Stimulated activated memory B cell treated with anti-CD40 and anti-IgM and Interleukin-4, amounts not matched to agents 10 μg/mL and 1 μg/mL and 100 μg/mL, for 72 hours (primary cell): ENCODE data around the gene PTPRH.

Source experiments
- ATAC-seq: fragments of 150-1000 bp; cut with Tn5 transposase; 2 replicates; pipeline ENCODE4 v1.10.0; 2021
- H3K27ac Mint-ChIP-seq: one replicate; pipeline ENCODE4 v1.8.0; 2022; ENCODE audit warnings: mild to moderate bottlenecking, mixed read lengths
- H3K27me3 Mint-ChIP-seq: one replicate; pipeline ENCODE4 v1.8.0; 2022; ENCODE audit warnings: mixed read lengths
- H3K36me3 Mint-ChIP-seq: one replicate; pipeline ENCODE4 v1.8.0; 2022; ENCODE audit warnings: mixed read lengths
- H3K4me1 Mint-ChIP-seq: one replicate; pipeline ENCODE4 v1.8.0; 2022; ENCODE audit warnings: mixed read lengths
- H3K4me3 Mint-ChIP-seq: one replicate; pipeline ENCODE4 v1.8.0; 2022; ENCODE audit warnings: mild to moderate bottlenecking, moderate library complexity, mixed read lengths
- H3K9me3 Mint-ChIP-seq: one replicate; pipeline ENCODE4 v1.8.0; 2022; ENCODE audit warnings: mixed read lengths

PTPRH gene

DNA sequence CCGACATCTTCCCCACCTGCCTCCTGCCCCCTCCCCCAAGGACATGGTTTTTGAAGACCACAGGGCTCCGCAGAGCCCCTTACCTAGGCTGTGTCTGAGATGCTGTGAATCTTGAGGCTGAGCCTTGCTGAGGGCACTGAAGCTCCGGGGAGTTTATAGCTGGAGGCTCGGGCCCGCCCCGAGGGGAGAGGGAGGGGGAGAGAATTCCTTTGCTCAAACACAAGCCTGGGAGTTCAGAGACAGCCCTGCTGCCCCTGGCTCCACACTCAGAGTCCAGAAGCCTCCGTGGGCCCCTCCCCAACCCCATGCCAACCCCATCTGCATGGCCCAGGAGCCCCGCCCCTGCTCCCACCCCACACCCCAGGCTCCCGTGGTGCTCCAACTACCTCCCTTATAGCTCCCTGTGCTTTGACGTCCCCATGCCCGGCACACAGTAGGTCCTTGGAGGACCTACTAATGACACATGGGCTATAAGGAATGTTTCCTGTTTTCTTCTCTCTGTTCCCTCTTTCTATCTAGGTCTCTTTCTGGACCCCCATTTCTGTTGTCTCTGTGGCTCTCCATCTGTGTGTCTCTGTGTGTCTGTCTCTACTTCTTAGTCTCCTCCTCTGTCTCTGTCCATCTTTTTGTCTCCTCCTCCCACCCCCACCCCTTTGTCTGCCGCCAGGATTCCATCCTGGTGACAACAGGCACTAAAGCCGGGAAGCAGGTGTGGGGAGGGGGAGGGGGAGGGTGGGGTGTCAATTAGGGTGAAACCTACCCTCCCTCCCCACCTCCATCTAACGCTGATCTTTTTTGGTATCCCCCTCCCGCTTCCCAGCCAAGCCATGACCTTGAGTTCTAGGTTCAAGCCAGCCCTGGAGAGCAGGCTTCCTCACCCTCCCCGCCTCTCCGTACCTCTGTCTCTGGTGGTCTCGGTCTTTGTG, 60.0 kb downstream of the PTPRH start, which contains the start of gene TNNT1:
TSS of gene TNNT1 (minus strand) at position 129 of the 926 bp plus-strand sequence. CDS start 2,049 bp downstream, outside the sequence.
- H3K27me3 Mint-ChIP-seq = peaks cover 59% of the 10 kb centered on the region
- peaks cover 33% of the 10 kb centered on the region for H3K4me1 Mint-ChIP-seq
- H3K36me3 Mint-ChIP-seq = no peaks in the 10 kb centered on the region
- peaks cover 7% of the 10 kb centered on the region for H3K9me3 Mint-ChIP-seq
- no peak for ATAC-seq
- H3K4me3 Mint-ChIP-seq = no peak within 1 kb of the TSS
- no peak within 1 kb of the TSS for H3K27ac Mint-ChIP-seq

DNA sequence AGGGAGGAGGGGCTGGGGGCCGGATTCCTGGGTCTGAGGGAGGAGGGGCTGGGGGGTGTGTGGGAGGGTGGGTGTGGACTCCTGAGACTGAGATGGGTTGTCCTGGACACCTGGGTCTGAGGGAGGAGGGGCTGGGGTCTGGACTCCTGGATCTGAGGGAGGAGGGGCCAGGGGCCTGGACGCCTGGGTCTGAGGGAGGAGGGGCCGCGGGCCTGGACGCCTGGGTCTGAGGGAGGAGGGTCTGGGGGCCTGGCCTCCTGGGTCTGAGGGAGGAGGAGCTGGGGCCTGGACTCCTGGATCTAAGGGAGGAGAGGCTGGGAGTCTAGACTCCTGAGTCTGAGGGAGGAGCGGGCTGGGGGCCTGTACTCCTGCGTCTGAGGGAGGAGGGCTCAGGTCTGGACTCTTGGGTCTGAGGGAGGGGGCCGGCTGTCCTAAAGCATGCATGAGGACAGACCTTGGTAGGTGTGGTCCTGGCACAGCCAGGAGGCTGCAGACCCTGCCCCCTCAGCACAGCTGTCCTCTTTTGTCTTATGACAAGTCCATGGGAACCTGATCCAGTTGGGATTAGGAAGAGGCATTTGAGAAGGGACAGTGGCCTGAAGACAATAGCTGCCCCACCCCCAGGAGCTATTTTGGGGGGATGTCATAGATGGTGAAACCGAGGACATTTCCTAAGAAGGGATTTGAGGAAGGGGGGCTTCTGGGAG, 61.6 kb downstream of the PTPRH start:
- H3K27me3 Mint-ChIP-seq = peaks cover 72% of the 10 kb centered on the region
- no peak overlapping the region for H3K4me3 Mint-ChIP-seq
- no peak for ATAC-seq
- peaks cover 7% of the 10 kb centered on the region for H3K9me3 Mint-ChIP-seq
- no peaks in the 10 kb centered on the region for H3K36me3 Mint-ChIP-seq
- peaks cover 26% of the 10 kb centered on the region for H3K4me1 Mint-ChIP-seq
- no peak overlapping the region for H3K27ac Mint-ChIP-seq

GRCh38 chr19:55146705-55147273, 62.5 kb downstream of the PTPRH start:
- peaks cover 19% of the 10 kb centered on the region for H3K4me1 Mint-ChIP-seq
- no peak overlapping the region for H3K27ac Mint-ChIP-seq
- H3K36me3 Mint-ChIP-seq = no peaks in the 10 kb centered on the region
- peaks cover 76% of the 10 kb centered on the region for H3K27me3 Mint-ChIP-seq
- peaks cover under 1% of the 10 kb centered on the region for H3K9me3 Mint-ChIP-seq
- no peak overlapping the region for H3K4me3 Mint-ChIP-seq
- peak; percentile 47 for ATAC-seq

GRCh38 chr19:55146078-55146704, 63.1 kb downstream of the PTPRH start:
- no peaks in the 10 kb centered on the region for H3K9me3 Mint-ChIP-seq
- peaks cover 21% of the 10 kb centered on the region for H3K4me1 Mint-ChIP-seq
- ATAC-seq = no peak
- H3K27me3 Mint-ChIP-seq = peaks cover 82% of the 10 kb centered on the region
- H3K27ac Mint-ChIP-seq = no peak overlapping the region
- H3K4me3 Mint-ChIP-seq = no peak overlapping the region
- no peaks in the 10 kb centered on the region for H3K36me3 Mint-ChIP-seq

GRCh38 chr19:55145232-55145631, 64.1 kb downstream of the PTPRH start:
- Mint-ChIP-seq H3K27ac (no peak overlapping the region), H3K36me3 (no peaks in the 10 kb centered on the region), H3K9me3 (no peaks in the 10 kb centered on the region), H3K4me3 (no peak overlapping the region), H3K27me3 (peaks cover 85% of the 10 kb centered on the region), H3K4me1 (peaks cover 25% of the 10 kb centered on the region)
- ATAC-seq = no peak

DNA sequence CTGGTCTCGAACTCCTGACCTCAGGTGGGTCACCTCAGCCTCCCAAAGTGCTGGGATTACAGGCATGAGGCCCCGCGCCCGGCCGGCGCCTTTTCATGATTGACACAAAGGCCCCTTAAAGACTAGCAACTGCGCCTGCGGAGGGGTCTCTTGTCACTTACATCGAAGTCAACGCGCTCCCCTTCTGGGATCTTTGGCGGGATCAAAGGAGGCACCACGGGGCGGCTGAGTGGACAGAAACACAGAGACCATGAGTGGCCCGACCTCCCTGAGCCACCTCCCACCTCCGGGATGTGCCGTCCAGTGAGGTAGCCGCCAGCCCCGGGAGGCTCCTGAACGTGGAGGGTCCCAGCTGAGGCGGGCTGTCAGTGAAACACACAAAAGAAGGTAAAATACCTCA, 67.6 kb downstream of the PTPRH start:
- no peak for ATAC-seq
- peaks cover 25% of the 10 kb centered on the region for H3K4me1 Mint-ChIP-seq
- H3K27me3 Mint-ChIP-seq = peaks cover 85% of the 10 kb centered on the region
- no peak overlapping the region for H3K27ac Mint-ChIP-seq
- H3K36me3 Mint-ChIP-seq = no peaks in the 10 kb centered on the region
- H3K4me3 Mint-ChIP-seq = no peak overlapping the region
- no peaks in the 10 kb centered on the region for H3K9me3 Mint-ChIP-seq

GRCh38 chr19:55137915-55138314, 71.4 kb downstream of the PTPRH start:
- H3K27ac Mint-ChIP-seq = no peak overlapping the region
- no peaks in the 10 kb centered on the region for H3K36me3 Mint-ChIP-seq
- no peaks in the 10 kb centered on the region for H3K9me3 Mint-ChIP-seq
- H3K4me1 Mint-ChIP-seq = peaks cover 19% of the 10 kb centered on the region
- peaks cover 86% of the 10 kb centered on the region for H3K27me3 Mint-ChIP-seq
- ATAC-seq = no peak
- no peak overlapping the region for H3K4me3 Mint-ChIP-seq

GRCh38 chr19:55136399-55137102, 72.8 kb downstream of the PTPRH start:
- Mint-ChIP-seq H3K4me1 (peaks cover 23% of the 10 kb centered on the region), H3K9me3 (no peaks in the 10 kb centered on the region), H3K36me3 (no peaks in the 10 kb centered on the region), H3K27ac (no peak overlapping the region), H3K27me3 (peaks cover 82% of the 10 kb centered on the region), H3K4me3 (no peak overlapping the region)
- no peak for ATAC-seq

DNA sequence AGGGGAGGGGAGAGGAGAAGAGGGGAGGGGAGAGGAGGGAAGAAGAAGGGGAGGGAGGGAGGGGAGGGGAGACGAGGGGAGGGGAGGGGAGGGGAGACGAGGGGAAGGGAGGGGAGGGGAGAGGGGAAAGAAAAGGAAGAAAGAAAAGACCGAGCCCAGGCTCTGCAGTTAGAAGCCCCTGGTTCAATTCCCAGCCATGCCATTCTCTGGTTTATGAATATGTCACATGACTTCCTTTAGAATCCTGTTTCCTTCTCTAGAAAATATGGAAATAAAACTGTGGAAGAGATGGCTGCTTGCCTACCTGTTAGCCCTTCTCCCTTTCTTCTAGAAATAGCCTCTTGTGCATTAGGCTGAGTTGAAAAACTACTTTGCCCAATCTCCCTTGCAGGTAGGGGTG, 74.6 kb downstream of the PTPRH start:
- H3K27ac Mint-ChIP-seq = no peak overlapping the region
- no peaks in the 10 kb centered on the region for H3K9me3 Mint-ChIP-seq
- no peaks in the 10 kb centered on the region for H3K36me3 Mint-ChIP-seq
- H3K4me1 Mint-ChIP-seq = peaks cover 16% of the 10 kb centered on the region
- H3K4me3 Mint-ChIP-seq = no peak overlapping the region
- peaks cover 70% of the 10 kb centered on the region for H3K27me3 Mint-ChIP-seq
- ATAC-seq = no peak

DNA sequence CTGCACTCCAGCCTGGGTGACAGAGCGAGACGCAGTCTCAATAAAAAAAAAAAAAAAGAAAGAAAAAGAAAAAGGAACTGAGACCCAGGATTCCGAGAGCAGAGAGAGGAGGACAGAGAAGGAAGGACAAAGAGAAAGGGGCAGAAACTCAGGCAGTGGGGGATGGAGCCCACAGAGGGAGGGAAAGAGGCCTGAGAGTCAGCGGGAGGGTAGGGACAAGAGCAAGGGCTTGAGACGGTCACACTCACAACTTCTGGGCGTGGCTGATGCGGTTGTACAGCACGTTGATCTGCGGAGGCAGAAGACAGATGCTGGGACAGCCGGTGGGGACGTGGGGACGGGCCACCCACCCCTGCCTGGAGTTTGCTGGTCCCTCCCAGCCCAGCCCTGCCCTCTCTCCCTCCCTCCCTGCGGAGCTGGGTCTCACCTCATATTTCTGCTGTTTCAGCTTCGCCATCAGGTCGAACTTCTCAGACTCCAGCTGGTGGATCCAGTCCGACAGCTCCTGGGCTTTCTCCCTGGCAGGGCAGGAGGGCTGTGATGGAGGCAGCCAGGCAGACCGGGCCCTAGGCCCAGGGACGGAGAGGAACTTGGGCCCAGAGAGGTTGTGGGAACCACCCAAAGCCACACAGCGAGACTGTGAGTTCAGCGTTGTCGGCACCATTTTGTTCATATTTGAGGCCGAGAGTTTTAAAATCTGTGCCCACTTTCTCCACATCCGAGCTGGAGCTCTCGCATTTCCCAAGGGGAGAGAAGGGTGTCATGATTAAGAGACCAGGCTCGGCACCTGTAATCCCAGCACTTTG, 75.5 kb downstream of the PTPRH start:
- Mint-ChIP-seq H3K27ac (no peak overlapping the region), H3K27me3 (peaks cover 69% of the 10 kb centered on the region), H3K4me1 (peaks cover 16% of the 10 kb centered on the region), H3K4me3 (peak overlapping the region; percentile 35), H3K36me3 (no peaks in the 10 kb centered on the region), H3K9me3 (no peaks in the 10 kb centered on the region)
- peak; percentile 74 for ATAC-seq

GRCh38 chr19:55132453-55133129, 76.7 kb downstream of the PTPRH start:
- no peak overlapping the region for H3K27ac Mint-ChIP-seq
- no peak for ATAC-seq
- H3K36me3 Mint-ChIP-seq = no peaks in the 10 kb centered on the region
- no peaks in the 10 kb centered on the region for H3K9me3 Mint-ChIP-seq
- peaks cover 69% of the 10 kb centered on the region for H3K27me3 Mint-ChIP-seq
- H3K4me3 Mint-ChIP-seq = no peak overlapping the region
- H3K4me1 Mint-ChIP-seq = peaks cover 16% of the 10 kb centered on the region

DNA sequence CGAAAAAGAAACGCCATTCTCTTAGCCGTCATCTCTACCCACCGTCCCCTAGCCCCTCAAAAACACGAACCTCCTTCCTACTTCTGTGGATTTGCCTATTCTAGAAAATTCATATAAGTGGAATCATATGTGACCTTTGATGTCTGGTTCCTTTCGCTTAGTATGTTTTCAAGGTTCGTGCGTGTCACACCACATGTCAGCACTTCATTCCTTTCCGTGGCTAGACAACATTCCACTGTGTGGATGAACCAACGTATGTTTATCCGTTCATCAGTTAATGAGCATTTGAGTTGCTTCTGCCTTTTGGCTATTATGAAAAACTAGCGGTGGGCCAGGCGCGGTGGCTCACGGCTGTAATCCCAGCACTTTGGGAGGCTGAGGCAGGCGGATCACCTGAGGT, 77.9 kb downstream of the PTPRH start:
- H3K27me3 Mint-ChIP-seq = peaks cover 69% of the 10 kb centered on the region
- ATAC-seq = no peak
- peaks cover 16% of the 10 kb centered on the region for H3K4me1 Mint-ChIP-seq
- no peak overlapping the region for H3K4me3 Mint-ChIP-seq
- no peaks in the 10 kb centered on the region for H3K9me3 Mint-ChIP-seq
- no peak overlapping the region for H3K27ac Mint-ChIP-seq
- no peaks in the 10 kb centered on the region for H3K36me3 Mint-ChIP-seq
